Ovary (tissue), 10 donors: Measurements from ENCODE around the gene SNX5. TPM values are rescaled to one million over a fixed set of nuclear protein-coding genes. Genes with fewer than 3 reads are reported as not detected.

Experiments used
- DNase-seq, 5 donors: peaks; one replicate each; pipeline ENCODE4 v3.0.0-alpha.2; 2019 to 2020
- H3K27ac ChIP-seq, 2 donors: fragments of 200-600 bp; one replicate each; pipeline versions ENCODE4 v1.5.1 to v1.8.0; 2019 to 2022
- H3K27me3 ChIP-seq: fragments of 200-600 bp; one replicate; pipeline ENCODE4 v1.8.0; 2022
- H3K36me3 ChIP-seq: fragments of 200-600 bp; sonication (generic); one replicate; pipeline ENCODE4 v1.5.1; 2019
- H3K4me1 ChIP-seq: one replicate; pipeline ENCODE4 v1.8.1; 2013; ENCODE audit warnings: mild to moderate bottlenecking, moderate library complexity; ENCODE audit not compliant: insufficient read depth
- H3K4me3 ChIP-seq: fragments of 200-600 bp; sonication (generic); one replicate; pipeline ENCODE4 v1.5.1; 2017
- H3K9me3 ChIP-seq, 2 donors: fragments of 200-600 bp in 1 of 2; sonication (generic) in 1 of 2; one replicate each; pipeline versions ENCODE4 v1.5.1 to v1.8.1; 2013 to 2019; ENCODE audit warnings: mild to moderate bottlenecking in 1 of 2, moderate library complexity in 1 of 2
- EP300 ChIP-seq: sonication (generic); formaldehyde crosslinking; IDR thresholded peaks from one replicate; pipeline ENCODE4 v1.6.1; 2017; ENCODE audit warnings: antibody characterized with exemption
- POLR2A ChIP-seq: fragments of 450-650 bp; IDR thresholded peaks from one replicate; pipeline ENCODE4 v1.6.1; 2017; ENCODE audit warnings: antibody characterized with exemption, mild to moderate bottlenecking, moderate library complexity
- WGBS, 3 donors: extraction: QIAGEN DNeasy Blood & Tissue Kit in 1 of 3; methylation state at CpG; one replicate each; pipeline versions ENCODE4 v1.1.5 to v1.1.7; 2013 to 2017; 5-methylcytosine and 5-hydroxymethylcytosine counted together
- intact Hi-C, 4 donors: fragments of 100-400 bp; cut with DNase I; formaldehyde crosslinking; loops; one replicate each; pipeline versions ENCODE4 v1.11.0 to v1.15.1; 2022 to 2023
- long read RNA-seq, 3 donors: library from polyadenylated mRNA in 2 of 3; unstranded in 2 of 3; transcript quantifications; one replicate each; pipeline ENCODE4 v2.0.0 and lab custom pipeline, GENCODE V29; 2021 to 2026
- polyA plus RNA-seq, 2 donors: library from polyadenylated mRNA; stranded (reverse); fragments of 200-250 nt in 1 of 2; fragments of 350-450 nt in 1 of 2; fragmentation: Illumina TruSeq in 1 of 2; extraction: RNeasy Lipid Tissue Mini Kit (QIAGEN cat#74804) in 1 of 2; gene quantifications; one replicate each; pipeline ENCODE4 v1.2.3, GENCODE V29; 2013 to 2014
- total RNA-seq, 7 donors: library from RNA; depleted of rRNA in 2 of 7; stranded (reverse); fragments of >200 nt in 2 of 7; fragmentation: NEBNext Ultra II Directional in 3 of 7; extraction: Animal tissue kit (Norgen Biotek cat#: 25700) in 3 of 7; gene quantifications; one replicate each; pipeline versions ENCODE4 v1.1.0 to v1.2.4, GENCODE V29; 2016 to 2023
- TF ChIP-seq, protein P1 (sequence below), 3 donors: fragments of 450-650 bp in 2 of 3; fragments of 200-600 bp in 1 of 3; IDR thresholded peaks; one replicate each; pipeline versions ENCODE4 v1.5.1 to v1.8.0; 2016 to 2022; ENCODE audit warnings: antibody characterized with exemption in 3 of 3, mild to moderate bottlenecking in 1 of 3
- donor health status: DM: no; HTN: no; CAD: no; lungs with moderate emphysema.
- donor health status: DM: no; HTN: no; CAD: no.
- donor health status: Bipolar disorder and iron deficiency.
- donor health status: DM: yes; HTN: yes; CAD: no.
- donor health status: DM: no; HTN: no; CAD: no.
- donor health status: DM: yes; HTN: yes; CAD: no.

SNX5 gene
- 100 to 1,000 TPM in 4 of 7 donors, 10 to 100 TPM in 3; 74.2 to 138 (median 101) TPM for total RNA-seq
- polyA plus RNA-seq, result 100 to 1,000 TPM in 1 of 2 donors, 10 to 100 TPM in 1; 74.0 to 143 TPM
- long read RNA-seq, donor 1, transcript SNX5-202 (14 exons, 2,288 nt), result minor isoform, 117 of 617 reads
- long read RNA-seq, donor 1, transcript SNX5-214 (13 exons, 2,025 nt), result minor isoform, 6 of 617 reads
- long read RNA-seq, donor 1, transcript SNX5-201 (13 exons, 2,270 nt), result major isoform, 351 of 617 reads
- long read RNA-seq, donor 1, partial matches to known transcripts, result 98 of 617 reads
- long read RNA-seq, donor 1, other reads (novel, unspliced or antisense), result 40 of 617 reads
- long read RNA-seq, donor 2, transcript SNX5-218 (1 exons, 3,931 nt), result minor isoform, 27 of 115 reads
- long read RNA-seq, donor 2, transcript SNX5-202 (14 exons, 2,288 nt), result major isoform, 38 of 115 reads
- long read RNA-seq, donor 2, transcript SNX5-201 (13 exons, 2,270 nt), result minor isoform, 25 of 115 reads
- long read RNA-seq, donor 2, partial matches to known transcripts, result 11 of 115 reads
- long read RNA-seq, donor 2, other reads (novel, unspliced or antisense), result 5 of 115 reads
- long read RNA-seq, donor 3, transcript SNX5-201 (13 exons, 2,270 nt), result major isoform, 155 of 203 reads
- long read RNA-seq, donor 3, transcript SNX5-202 (14 exons, 2,288 nt), result minor isoform, 17 of 203 reads
- long read RNA-seq, donor 3, partial matches to known transcripts, result 8 of 203 reads
- long read RNA-seq, donor 3, other reads (novel, unspliced or antisense), result 18 of 203 reads

GRCh38 chr20:17968366-17969277, at the start of gene SNX5, which contains the start of gene MGME1:
Gene SNX5, minus strand, starts transcription at chr20:17968794. Its CDS starts 369 bp downstream, at chr20:17968425.
Gene MGME1, plus strand, starts transcription at chr20:17969018. Its CDS starts 842 bp downstream, at chr20:17969860.
- Histone ChIP-seq H3K4me3 (peak within 1 kb of the TSS; percentile 55), H3K36me3 (no peaks in the 10 kb centered on the region), H3K9me3 (no peaks in the 10 kb centered on the region), H3K27me3 (no peaks in the 10 kb centered on the region), H3K27ac (peak within 1 kb of the TSS; percentile 97 to 98), H3K4me1 (peaks cover 18% of the 10 kb centered on the region)
- peak; percentile 81 for TF ChIP-seq EP300
- TF ChIP-seq, protein P1, sequence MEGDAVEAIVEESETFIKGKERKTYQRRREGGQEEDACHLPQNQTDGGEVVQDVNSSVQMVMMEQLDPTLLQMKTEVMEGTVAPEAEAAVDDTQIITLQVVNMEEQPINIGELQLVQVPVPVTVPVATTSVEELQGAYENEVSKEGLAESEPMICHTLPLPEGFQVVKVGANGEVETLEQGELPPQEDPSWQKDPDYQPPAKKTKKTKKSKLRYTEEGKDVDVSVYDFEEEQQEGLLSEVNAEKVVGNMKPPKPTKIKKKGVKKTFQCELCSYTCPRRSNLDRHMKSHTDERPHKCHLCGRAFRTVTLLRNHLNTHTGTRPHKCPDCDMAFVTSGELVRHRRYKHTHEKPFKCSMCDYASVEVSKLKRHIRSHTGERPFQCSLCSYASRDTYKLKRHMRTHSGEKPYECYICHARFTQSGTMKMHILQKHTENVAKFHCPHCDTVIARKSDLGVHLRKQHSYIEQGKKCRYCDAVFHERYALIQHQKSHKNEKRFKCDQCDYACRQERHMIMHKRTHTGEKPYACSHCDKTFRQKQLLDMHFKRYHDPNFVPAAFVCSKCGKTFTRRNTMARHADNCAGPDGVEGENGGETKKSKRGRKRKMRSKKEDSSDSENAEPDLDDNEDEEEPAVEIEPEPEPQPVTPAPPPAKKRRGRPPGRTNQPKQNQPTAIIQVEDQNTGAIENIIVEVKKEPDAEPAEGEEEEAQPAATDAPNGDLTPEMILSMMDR (IDR thresholded peaks at IDR 0.05), result peak in 1 of 3 donors; percentile 10
- TF ChIP-seq POLR2A, result no peak
- 0% methylated on average over 74 to 96 of the region's 96 CpGs for WGBS, 3 donors
- DNase-seq, result peak; percentile 99
- intact Hi-C loops, result loop anchor here in 1 of 4 donors (5.0 kb wide), 1 partner anchor 286 kb away; the partner anchor contains the start of gene RRBP1

GRCh38 chr20:18018100-18018499, 49.5 kb upstream of the SNX5 start:
- intact Hi-C loops, result no loop called here
- no peaks in the 10 kb centered on the region for H3K36me3 ChIP-seq
- 54 to 68% (median 64%) methylated on average over 10 of the region's 10 CpGs for WGBS, 3 donors
- no peaks in the 10 kb centered on the region for H3K27me3 ChIP-seq
- H3K27ac ChIP-seq, result no peak overlapping the region
- H3K9me3 ChIP-seq, result no peaks in the 10 kb centered on the region
- H3K4me1 ChIP-seq, result no peaks in the 10 kb centered on the region
- no peak for DNase-seq
- no peak for TF ChIP-seq POLR2A
- H3K4me3 ChIP-seq, result no peak overlapping the region

DNA sequence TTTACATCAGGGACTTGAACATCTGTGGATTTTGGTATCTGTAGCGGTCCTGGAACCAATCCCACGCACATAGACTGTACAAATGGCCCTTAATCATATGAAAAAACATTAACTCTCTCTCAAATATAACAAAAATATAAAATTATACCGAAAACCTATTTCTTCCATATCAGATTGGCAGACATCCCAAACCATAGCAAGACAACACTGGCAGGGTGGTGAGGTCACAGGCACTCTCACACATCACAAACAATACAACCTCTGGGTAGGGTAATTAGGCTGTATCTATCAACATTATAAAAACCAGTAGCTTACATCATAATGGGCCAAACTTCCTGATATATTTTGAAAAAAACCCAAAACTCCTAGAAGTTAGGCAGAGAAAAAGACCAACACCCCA, 48.2 kb upstream of the SNX5 start:
- 50 to 68% (median 55%) methylated on average over 3 of the region's 3 CpGs for WGBS, 3 donors
- intact Hi-C loops, result no loop called here
- H3K4me1 ChIP-seq, result no peaks in the 10 kb centered on the region
- H3K9me3 ChIP-seq, result no peaks in the 10 kb centered on the region
- H3K27me3 ChIP-seq, result no peaks in the 10 kb centered on the region
- no peaks in the 10 kb centered on the region for H3K36me3 ChIP-seq
- no peak overlapping the region for H3K27ac ChIP-seq
- no peak overlapping the region for H3K4me3 ChIP-seq
- TF ChIP-seq POLR2A (no peak), EP300 (no peak)
- TF ChIP-seq, protein P1 (IDR thresholded peaks at IDR 0.05), result no peak
- DNase-seq, result no peak

GRCh38 chr20:18014411-18014810, 45.8 kb upstream of the SNX5 start:
- intact Hi-C loops, result no loop called here
- TF ChIP-seq, protein P1 (IDR thresholded peaks at IDR 0.05), result no peak
- no peak for TF ChIP-seq POLR2A
- TF ChIP-seq EP300, result no peak
- H3K4me1 ChIP-seq, result no peaks in the 10 kb centered on the region
- no peaks in the 10 kb centered on the region for H3K27me3 ChIP-seq
- no peak overlapping the region for H3K27ac ChIP-seq
- no peak overlapping the region for H3K4me3 ChIP-seq
- WGBS, 3 donors, result 70 to 74% (median 74%) methylated on average over 6 of the region's 6 CpGs
- no peaks in the 10 kb centered on the region for H3K9me3 ChIP-seq
- no peaks in the 10 kb centered on the region for H3K36me3 ChIP-seq
- no peak for DNase-seq
